HG03039 (cell line): ENCODE measurements around the gene WASHC4.
"Not testable (repeated sequence)": the region's sequence is repeated elsewhere in the genome, so short reads cannot be mapped to it uniquely, and the experiment has no call there.

Source experiments
- ATAC-seq: cut with Tn5 transposase; IDR thresholded peaks from one replicate; pipeline ENCODE4 v1.9.1; 2021; ENCODE audit warnings: mild to moderate bottlenecking, moderate library complexity; ENCODE audit not compliant: unreplicated experiment

Gene WASHC4

DNA sequence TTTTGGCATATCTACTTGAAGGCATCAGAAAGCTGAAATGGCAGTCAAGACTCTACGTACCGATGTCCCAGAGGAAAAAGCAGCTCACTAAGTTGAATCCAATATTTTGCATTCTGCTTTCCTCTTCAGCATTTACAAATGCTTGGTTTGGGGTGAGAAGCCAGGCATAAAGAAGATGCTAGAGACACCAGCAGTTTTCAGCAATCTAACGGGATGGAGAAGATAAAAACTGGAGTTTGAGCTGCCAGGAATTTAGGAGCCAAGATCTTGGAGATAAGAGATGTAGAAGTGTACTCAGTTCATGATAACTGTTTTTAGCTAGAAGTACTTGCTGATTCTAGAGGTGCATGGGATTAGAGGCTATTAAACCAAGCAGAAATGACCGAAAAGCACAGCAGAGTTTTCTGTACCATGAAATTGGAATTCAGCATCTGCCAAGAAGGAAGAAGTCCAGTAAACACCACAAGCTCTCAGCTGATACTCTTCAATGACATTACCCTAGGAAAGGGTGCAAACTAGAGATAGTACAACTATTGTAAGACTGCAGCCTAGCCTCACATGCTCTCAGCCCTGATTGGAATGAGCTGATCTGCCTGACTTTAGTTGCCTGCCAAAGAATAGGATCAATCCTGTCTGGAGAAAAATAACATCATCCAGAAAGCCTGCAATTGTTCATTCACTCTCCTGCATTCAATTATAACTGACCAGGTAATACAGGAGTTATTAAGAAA, 15.9 kb upstream of the WASHC4 start:
- no peak for ATAC-seq

DNA sequence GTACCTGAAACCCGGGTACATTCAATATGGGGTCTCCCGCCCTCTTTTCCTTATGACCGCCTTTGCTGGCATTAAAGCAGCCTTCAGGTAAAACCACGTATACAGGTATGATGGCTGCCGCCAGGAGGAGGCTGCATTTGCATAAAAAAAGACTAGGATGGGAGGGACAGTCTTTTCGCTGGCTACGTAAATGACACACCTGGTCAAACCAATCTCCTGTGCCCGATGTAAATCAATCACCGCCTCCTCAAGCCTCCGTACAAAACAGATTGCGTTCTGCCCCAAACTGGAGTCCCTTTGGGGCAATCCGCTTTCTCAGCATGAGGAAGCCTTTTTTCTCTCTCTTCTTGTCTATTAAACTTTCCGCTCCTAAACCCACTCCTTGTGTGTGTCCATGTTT, 15.2 kb upstream of the WASHC4 start:
- no peak for ATAC-seq

DNA sequence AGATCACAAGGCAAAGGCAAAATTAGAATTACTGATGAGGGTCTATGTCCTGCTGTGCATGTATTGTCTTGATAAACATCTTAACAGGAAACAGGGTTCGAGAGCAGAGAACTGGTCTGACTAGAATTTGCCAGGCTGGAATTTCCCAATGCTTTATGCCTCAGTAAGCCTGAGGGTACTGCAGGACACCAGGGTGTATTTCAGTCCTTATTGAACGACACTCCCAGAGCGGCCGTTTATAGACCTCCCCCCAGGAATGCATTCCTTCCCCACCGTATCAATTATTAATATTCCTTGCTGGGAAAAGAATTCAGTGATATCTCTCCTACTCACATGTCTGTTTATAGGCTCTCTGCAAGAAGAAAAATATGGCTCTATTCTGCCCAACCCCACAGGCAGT, 12.2 kb upstream of the WASHC4 start:
- not testable (repeated sequence) for ATAC-seq

DNA sequence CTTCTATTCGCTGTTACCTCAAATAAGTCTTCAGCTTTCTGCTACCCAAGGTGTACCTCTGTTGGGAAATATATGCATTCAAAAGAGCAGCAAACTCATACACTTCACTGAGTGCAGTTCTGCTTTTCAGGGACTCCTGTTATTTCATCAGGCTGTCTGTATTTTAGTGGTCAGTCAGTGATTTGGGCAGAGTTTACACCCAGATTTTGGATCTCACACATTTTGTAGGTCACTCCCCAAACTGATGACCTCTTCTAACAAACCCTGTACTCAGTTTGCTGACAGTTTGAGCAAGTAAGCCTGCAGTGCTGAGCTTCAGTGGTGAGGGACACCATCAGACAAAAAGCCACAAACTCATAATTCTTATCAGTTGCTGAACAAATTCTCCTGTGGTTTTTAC, 8.2 kb upstream of the WASHC4 start:
- ATAC-seq = no peak

DNA sequence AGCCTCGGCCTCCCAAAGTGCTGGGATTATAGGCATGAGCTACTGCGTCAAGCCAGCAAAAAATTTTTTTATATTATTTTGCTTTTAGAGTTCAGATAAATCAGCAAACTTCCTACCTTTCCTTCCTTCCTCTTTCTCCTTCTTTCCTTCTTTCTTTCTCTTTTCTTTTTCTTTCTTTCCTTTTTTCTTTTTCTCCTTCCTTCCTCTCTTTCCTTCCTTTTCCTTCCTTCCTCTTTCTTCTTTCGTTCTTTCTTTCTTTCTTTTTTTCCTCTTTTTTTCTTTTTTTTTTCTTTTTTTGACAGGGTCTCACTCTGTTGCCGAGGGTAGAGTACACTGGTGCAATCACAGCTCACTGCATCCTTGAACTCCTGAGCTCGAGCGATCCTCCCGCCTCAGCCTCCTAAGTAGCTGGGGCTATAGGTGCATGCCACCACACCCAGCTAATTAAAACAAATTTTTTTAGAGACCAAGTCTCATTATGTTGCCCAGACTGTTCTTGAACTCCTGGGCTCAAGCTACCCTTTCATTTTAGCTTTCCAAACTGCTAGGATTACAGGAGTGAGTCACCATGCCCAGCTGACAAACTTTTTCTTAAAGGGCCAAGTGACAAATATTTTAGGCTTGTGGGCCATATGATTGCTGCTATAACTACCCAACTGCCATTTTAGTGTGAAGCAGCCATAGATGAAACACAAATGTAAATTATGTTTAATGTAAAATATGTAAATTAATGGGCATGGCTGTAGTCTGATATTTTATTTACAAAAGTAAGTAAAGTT, 7.1 kb upstream of the WASHC4 start:
- no peak for ATAC-seq

DNA sequence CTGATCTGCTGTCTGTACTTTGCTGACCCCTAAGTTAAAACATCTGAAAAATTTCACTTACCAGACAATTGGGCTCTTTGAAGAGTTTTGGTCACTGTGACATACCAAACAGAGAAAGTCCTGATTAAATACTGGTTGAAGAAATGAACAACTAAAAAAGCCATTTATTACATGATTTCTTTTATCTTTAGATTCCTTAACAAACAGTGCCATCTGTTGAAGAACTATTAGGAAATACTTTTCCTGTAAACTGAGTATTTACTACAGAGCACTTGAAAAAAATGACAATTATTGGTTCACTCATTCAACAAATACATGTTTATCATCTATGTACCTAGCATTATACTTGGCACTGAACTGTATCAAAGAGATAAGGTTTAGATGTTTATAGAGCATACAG, 6.5 kb upstream of the WASHC4 start:
- ATAC-seq = no peak

DNA sequence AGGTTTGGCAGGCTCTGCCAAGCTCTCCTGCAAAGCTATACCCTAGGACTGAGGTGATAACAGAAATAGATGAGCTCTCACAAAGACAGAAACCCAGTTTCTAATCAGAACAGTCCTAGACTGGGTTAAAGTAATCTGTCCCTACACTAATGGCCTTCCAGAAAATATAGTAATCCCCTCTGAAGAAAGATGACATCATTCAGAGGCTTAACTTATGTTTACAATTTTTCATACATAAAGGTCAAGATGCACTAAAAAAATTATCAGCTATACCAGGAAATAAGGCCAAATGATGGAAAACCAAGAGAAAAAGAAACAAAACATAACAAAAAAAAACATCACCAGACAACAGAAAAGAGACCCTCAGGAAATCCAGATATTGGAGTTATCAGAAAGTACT, 4.9 kb upstream of the WASHC4 start:
- ATAC-seq = no peak

DNA sequence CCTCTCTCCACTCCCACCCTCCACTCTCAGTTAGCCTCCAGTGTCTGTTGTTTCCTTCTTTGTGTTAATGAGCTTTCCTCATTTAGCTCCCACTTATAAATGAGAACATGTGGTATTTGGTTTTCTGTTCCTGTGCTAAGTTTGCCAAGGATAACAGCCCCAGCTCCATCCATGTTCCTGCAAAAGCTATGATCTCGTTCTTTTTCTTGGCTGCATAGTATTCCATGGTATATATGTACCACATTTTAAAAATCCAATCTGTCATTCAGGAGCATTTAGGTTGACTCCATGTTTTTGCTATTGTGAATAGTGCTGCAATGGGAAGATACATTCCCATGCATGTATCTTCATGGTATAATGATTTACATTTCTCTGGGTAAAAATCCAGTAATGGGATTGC, 2.8 kb upstream of the WASHC4 start:
- no peak for ATAC-seq

DNA sequence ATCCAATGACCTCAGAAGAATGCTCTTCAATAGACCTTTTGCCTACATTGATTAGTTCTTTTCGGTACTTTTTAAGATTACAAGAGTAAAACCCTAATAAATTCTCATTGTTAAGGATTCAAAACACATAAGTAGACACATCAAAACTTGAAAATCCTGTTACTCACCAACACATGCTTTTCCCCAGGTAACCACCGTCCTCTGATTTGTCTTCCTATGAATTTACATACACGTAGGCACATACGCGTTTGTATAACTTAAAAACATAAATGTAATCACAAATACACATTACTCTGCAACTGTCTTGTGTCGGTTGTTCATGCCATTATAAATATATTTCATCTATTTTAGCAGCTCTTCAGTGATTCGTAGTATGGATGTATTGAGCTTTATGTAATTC, 910 bp upstream of the WASHC4 start:
- no peak for ATAC-seq

DNA sequence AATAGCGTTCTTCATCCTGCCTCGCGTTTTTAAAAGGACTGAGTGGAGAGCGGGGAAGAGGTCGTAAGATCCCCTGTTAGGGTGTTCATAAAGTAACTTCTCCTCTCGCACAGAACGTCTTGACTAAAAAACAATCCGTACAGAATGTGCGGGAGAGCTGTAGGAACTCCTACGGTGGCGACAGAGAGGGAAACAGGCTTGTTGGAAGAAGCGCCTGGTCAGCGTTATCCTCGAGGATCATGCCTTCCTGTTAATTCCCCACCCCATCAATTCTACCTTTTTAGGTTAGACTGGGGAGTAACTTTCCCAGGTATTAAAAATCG, 399 bp upstream of the WASHC4 start:
- peak; percentile 14 for ATAC-seq

DNA sequence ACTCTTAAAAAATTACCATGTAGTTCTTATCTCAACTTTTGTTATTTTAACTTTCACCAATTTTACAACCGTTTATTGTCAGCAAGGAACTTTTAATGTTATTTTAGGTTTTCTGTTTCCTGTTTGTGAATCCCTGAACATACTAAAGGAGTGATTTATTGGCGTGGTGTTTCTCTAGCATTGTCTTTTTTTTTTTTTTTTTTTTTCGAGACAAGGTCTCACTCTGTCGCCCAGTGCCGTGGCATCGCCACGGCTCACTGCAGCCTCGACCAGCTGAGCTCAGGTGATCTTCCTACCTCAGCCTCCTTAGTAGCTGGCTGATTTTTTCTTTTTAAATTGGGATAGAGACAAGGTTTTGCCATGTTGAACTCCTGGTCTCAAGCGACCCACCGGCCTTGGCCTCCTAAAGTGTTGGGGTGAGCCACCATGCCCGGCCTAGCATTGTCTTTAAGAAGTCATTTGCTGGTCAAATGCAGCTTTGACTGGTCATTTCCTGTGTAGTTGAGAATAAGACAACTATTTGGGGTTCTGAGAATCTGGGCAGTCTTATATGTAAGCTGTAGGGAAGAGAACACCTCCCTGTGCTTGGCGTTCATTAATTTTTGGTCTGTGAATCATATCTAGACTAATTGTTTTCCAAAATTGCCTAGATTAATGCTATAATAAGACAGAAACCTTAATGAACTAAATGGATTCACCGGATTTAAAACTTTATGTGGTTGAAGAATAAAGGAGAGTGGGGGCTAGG, 2.1 kb downstream of the WASHC4 start:
- ATAC-seq = no peak

DNA sequence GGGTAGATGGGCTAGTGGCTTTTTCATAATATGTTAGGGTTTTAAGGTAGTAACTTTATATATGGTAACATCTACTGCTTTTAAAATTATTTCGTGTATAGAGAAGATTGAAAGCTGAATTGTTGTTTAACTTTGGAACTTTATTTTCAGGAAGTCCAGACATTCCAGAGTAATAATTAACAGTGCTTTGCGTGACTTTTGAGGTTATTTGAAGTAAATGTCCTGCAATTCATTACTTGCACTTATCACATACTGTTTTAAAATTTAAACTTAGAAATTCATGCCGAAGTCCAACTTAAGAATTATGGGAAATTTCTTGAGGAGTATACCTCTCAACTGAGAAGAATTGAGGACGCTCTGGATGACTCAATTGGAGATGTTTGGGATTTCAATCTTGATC, 3.3 kb downstream of the WASHC4 start:
- no peak for ATAC-seq

DNA sequence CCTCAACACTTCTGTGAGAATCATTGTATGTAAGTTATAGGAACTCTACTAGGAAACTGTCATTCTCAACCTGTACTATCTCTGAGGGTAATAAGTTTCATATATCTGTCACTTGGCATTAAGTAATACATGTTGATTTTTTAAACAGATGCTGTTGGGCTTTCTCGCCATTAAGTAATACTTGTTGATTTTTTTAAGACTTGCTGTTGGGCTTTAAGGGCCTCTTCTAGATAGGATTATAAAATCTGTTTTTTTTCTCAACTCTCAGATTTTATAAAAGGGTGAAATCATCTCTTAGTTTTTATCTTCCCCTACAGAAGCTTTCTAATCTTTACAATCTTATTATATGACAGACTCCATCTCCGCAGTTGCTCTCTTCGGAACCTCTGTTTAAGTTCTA, 5.6 kb downstream of the WASHC4 start:
- ATAC-seq = no peak

DNA sequence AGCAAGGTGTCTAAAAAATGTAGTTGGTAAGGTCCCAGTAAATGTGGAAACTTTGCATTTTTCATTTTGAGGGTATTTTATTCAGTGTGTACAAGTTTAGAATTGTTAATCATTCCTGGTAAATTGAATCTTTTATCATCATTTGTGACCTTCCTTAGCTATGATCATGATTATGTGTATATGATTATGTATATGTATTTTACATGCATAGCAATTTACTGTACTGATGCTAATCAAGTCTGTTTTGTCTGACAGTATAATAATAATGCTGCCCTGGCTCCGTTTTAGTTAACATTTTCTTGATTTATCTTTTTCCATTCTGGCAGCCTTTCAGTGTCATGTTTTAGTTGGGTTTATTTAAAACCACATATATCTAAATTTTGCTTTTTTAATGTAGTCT, 9.4 kb downstream of the WASHC4 start:
- no peak for ATAC-seq

DNA sequence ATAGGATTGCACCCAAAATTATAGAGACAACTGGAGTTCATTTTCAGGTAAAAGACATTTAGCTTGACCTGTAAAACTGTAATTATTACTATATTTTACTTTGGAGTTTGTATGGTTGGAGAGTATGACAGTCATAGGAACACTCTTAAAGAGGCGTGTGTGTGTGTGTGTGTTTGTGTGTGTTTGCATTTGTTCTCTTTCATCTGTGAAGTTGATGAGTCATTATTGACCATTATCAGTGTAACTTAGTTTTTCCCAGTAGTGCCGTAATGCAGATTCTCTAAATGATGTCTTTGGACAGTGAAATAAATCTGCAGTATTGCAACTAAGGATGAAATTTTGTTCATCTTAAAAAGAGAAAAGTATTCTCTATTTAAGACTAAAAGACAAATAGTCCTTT, 13.0 kb downstream of the WASHC4 start:
- ATAC-seq = no peak

DNA sequence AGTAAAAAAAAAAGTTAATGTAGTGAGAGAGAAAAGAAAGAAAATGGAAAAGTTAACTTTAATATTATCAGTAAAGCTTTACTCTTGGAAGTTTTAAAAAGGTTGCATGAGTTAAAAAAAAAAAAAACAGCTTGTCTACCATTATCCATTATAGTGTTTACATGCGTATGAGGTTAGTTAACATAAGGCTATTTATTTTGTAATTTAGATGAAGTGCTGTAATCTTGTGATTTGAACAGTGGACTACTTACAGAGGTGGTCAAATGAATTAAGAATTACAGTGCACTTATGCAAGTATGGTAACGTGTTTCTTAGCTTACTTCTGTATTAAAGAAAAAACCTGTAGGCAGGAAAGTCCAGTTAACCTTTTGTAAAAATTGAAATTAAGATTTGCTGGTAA, 30.7 kb downstream of the WASHC4 start:
- ATAC-seq = no peak

DNA sequence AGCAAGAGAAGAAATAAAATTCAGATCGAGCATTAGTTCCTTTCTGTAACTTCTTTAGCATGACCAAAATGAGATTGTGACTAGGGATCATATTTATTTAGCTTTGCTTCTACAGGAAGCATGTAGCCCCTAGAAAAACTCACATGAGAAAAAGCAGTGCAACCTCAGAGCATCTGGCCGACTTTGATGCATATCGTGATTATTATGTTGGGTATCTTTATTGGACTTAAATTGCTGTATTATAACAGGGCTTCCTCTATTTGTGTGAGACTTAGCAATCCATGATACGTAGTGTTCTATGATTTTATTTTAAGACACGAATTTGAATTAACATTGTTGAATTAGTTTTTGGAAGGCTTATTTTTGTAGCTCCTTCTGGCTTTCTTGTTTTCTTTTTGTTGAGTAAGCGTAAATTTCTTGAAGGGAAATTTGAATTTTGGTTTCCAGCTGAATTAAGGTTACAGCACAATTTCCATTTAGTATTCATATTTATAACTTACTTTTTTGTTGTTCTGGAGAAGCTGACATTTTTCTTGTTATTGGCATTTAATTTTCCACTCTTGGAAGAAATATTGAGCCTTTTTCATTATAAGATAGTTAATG, 33.9 kb downstream of the WASHC4 start:
- no peak for ATAC-seq

DNA sequence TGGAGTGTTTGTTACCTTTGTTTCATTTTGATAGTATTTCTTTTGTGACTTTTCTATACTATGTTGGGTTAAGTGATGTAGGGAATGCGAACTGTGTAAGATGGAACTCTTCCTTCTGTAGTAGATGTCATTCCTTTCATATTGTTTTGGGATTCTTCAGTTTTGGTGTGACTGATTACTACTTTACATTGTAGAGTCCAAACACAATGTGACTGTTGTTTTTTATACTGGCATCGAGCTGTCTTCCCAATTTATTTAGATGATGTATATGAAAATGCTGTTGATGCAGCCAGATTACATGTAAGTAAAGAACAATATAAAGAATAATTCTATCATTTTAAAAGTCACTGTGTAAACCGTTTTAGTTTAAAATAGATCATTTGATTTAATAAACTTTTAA, 34.7 kb downstream of the WASHC4 start:
- ATAC-seq = no peak

DNA sequence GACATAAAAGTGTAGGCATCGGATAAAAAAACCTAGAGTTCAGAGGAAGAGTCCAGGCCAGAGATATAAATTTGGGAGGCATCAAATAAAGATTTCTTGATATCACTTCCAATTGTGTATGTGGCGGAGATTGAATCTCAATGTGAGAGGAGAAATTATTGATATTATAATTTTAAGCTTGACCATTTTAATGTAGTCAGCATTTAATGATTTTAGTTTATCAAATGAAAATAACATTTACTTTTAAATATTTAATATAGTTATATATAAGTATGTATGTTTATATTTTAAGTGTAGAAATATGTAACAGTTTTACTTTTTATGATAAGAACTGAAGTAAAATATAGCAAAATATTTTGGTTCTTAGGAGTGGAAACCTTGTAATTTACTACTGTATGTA, 48.7 kb downstream of the WASHC4 start:
- no peak for ATAC-seq

DNA sequence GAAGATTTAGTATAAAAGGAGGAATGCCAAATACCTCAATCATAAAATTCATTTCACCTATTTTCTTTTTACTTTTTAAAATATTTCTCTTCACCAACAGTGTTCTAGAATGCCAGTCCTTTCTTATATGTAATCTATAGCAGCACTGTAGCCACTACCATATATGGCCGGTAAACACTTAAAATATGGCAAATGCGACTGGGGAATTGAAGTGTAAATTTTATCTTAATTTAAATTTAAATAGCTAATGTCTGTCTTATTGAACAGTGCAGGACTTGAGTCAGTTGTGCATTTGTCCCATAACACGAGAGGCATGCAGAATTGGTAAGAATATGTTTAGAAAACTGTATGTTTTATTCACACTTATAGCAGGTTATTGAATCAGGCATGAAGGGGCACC, 50.1 kb downstream of the WASHC4 start:
- ATAC-seq = no peak

DNA sequence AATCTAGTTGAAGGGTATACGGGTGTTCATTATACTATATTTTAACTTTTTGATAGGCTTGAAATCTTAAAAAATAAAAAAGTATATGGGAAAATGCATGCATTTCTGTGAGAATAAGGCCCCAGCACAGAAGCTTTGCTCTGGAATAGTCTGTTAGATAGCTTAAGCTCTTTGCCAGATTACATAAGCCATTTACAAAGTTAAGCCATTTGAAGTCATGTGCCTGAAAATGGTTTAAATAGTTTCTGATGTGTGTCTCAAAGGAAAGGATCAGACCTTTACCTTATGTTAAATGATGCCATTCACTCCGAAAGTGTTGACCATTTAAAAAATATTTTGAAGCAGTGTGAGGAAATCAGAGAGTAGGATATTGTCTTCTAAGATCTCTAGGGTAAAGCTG, 51.3 kb downstream of the WASHC4 start:
- ATAC-seq = no peak

DNA sequence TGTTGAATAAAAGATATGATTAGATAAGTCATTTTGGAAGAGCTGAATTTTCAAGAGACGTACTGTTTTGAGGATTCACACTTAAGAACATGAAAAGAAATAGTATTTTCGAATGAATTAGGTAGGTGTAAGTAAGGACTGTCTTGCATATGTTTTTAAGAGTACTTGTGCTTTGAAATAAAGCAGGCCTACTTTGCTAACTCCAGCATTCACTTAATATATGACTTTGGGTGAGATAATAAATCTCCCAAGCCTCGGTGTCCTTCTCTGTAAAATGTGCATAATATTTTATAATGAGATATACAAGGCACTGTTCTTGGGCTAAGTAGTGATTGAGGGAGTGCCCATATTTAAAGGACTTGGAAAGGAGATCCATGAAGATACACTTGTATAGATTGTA, 54.6 kb downstream of the WASHC4 start:
- no peak for ATAC-seq
